ENCODE measurements around the gene MAP1LC3A. TPM values are rescaled to one million over a fixed set of nuclear protein-coding genes. Genes with fewer than 3 reads are reported as not detected.

MAP1LC3A gene
- total and polyA plus RNA-seq, 3 experiments from 2014 or later = 1.5 to 8.5 (median 1.7) TPM

DNA sequence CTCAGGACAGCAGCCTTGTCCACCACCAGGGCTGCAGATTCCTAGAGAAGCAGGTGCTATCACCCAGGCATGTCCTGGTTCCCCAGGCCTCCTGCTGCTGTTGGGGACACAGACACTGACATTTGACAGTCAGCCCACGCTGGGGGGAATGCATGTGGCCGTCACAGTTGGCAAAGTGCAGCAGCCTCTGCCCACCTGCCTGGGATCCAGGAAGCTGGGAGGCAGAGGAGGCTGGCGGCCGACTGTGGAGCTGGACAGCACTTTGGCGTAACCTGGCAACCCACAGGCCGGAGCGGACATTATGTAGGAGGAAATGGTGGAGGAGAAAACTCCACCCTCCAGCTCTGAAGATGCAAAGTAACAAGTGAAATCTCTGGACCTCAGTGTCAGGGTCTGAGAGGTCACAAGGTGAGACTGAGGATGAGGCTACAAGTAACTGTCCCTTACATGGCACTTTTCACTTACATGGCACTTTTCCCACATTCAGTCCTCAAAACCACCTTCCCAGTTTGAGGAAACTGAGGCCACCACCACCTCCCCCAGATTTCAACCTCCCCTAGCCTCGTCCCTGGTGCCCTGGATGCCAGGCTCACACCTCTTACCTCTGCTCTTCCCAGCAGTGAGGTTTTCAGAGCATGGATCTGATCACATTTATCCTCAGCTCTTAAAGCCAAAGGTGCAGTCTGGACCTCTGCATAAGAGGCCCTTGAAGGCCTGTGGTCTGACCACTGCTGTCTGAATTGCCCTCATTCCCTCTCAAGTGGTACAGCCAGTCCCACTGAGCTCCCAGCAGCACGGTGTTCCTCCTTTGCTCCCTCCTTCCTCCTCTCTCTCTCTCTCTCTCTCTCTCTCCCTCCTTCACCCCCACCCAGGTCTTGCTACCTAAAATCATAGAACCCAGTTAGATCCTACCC lies 8.7 kb downstream of the MAP1LC3A start:
- Histone ChIP-seq H3K36me3 (ENCODE audit: insufficient read depth, low read length) (peaks cover 7% of the 10 kb centered on the region), H3K27ac (ENCODE audit: low read depth, low read length) (no peak overlapping the region), H3K27me3 (ENCODE audit: insufficient read depth, low read length, poor library complexity, severe bottlenecking) (no peaks in the 10 kb centered on the region), H3K9me3 (ENCODE audit: low read length) (no peaks in the 10 kb centered on the region), H3K4me1 (ENCODE audit: insufficient read depth, low read length) (no peaks in the 10 kb centered on the region), H3K4me3 (ENCODE audit: low read length) (no peak overlapping the region)
- Mint-ChIP-seq H3K27ac (peak overlapping the region in 5 of 8 donors; percentile 12 to 85 (median 66)), H3K4me1 (peaks cover 6 to 11% (median 9%) of the 10 kb centered on the region in 3 donors), H3K27me3 (no peaks in the 10 kb centered on the region), H3K4me3 (no peak overlapping the region), H3K9me3 (no peaks in the 10 kb centered on the region), H3K36me3 (peaks cover 5 to 37% (median 8%) of the 10 kb centered on the region in 3 donors)
- no peak for DNase-seq
- ChIA-PET CTCF (interaction anchor here (0.7 to 1.4 kb wide), 2 partner anchors 29 to 111 kb away, joined by 3 read pairs; no protein-coding TSS in a partner anchor), POLR2A (interaction anchor here (0.6 kb wide), 1 partner anchor 71 kb away, joined by 3 read pairs; no protein-coding TSS in a partner anchor)

- Histone ChIP-seq H3K4me1 (ENCODE audit: insufficient read depth, low read length) (no peaks in the 10 kb centered on the region), H3K27ac (ENCODE audit: low read depth, low read length) (no peak overlapping the region), H3K4me3 (ENCODE audit: low read length) (no peak overlapping the region), H3K27me3 (ENCODE audit: insufficient read depth, low read length, poor library complexity, severe bottlenecking) (no peaks in the 10 kb centered on the region), H3K9me3 (ENCODE audit: low read length) (no peaks in the 10 kb centered on the region), H3K36me3 (ENCODE audit: insufficient read depth, low read length) (peaks cover 7% of the 10 kb centered on the region)
- no peaks in the 10 kb centered on the region for H3K9me3 Mint-ChIP-seq
- no peaks in the 10 kb centered on the region for H3K27me3 Mint-ChIP-seq
- H3K4me3 Mint-ChIP-seq = no peak overlapping the region
- peak overlapping the region in 6 of 8 donors; percentile 12 to 85 (median 62) for H3K27ac Mint-ChIP-seq
- POLR2A ChIA-PET = no interaction called here
- DNase-seq = no peak
- H3K36me3 Mint-ChIP-seq = peaks cover 5 to 42% (median 9%) of the 10 kb centered on the region in 3 donors
- H3K4me1 Mint-ChIP-seq = peaks cover 6 to 11% (median 9%) of the 10 kb centered on the region in 3 donors
- CTCF ChIA-PET = interaction anchor here (0.7 to 1.4 kb wide), 2 partner anchors 30 to 112 kb away, joined by 3 read pairs; no protein-coding TSS in a partner anchor
Measured at GRCh38 chr20:34567892-34568865, 9.7 kb downstream of the MAP1LC3A start.

DNA sequence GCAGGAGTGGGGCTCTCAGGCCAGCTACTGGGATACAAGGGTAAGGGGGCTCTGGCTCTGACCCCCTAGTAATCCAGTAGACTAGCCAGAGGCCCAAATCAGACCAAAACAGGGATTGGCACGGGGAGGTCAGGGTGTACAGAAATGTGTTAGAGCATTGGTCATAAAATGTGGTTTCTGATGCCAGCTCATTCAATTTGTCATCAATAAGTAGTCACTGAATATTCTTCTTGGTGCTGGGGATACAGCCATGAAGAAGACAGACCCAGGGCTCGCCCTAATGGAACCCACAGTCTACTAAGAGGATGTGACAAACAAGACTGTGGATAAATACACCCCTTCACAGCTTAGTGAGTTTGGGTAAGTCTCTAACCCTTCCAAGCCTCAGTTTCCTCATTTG lies 11.1 kb downstream of the MAP1LC3A start:
- H3K9me3 Mint-ChIP-seq = no peaks in the 10 kb centered on the region
- Histone ChIP-seq H3K4me3 (ENCODE audit: low read length) (no peak overlapping the region), H3K9me3 (ENCODE audit: low read length) (no peaks in the 10 kb centered on the region), H3K27me3 (ENCODE audit: insufficient read depth, low read length, poor library complexity, severe bottlenecking) (no peaks in the 10 kb centered on the region), H3K27ac (ENCODE audit: low read depth, low read length) (no peak overlapping the region), H3K4me1 (ENCODE audit: insufficient read depth, low read length) (no peaks in the 10 kb centered on the region), H3K36me3 (ENCODE audit: insufficient read depth, low read length) (peaks cover 7% of the 10 kb centered on the region)
- H3K27me3 Mint-ChIP-seq = no peaks in the 10 kb centered on the region
- POLR2A ChIA-PET = no interaction called here
- CTCF ChIA-PET = no interaction called here
- no peak overlapping the region for H3K4me3 Mint-ChIP-seq
- H3K27ac Mint-ChIP-seq = no peak overlapping the region
- peaks cover 5 to 53% (median 14%) of the 10 kb centered on the region in 3 donors for H3K36me3 Mint-ChIP-seq
- no peak for DNase-seq
- H3K4me1 Mint-ChIP-seq = peaks cover 6 to 11% (median 9%) of the 10 kb centered on the region in 3 donors

DNA sequence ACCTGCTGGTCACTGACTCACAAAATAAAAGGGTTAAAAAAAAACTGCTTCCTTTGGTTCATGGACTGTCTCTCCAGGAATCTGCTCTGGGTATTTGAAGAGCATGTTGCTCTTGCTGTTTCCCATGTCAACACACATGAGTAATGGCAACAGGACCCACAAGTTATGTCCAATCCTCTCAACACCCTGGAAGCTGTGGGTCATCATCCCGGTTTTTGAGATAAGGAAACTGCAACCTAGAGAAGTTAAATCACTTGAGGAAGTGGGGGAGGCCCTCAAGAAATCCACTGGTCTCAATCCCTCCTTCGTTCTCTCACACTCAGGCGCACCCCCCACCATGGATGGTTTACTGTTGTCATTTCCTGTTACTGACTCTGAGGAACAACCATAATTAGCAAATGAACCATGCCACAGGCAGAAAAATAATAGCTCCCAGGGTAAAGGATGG lies 12.4 kb downstream of the MAP1LC3A start:
- H3K36me3 ChIP-seq (ENCODE audit: insufficient read depth, low read length) = peaks cover 7% of the 10 kb centered on the region
- ChIA-PET CTCF (no interaction called here), POLR2A (interaction anchor here (0.6 kb wide), 1 partner anchor 806 kb away, joined by 3 read pairs; no protein-coding TSS in a partner anchor)
- Mint-ChIP-seq H3K36me3 (peaks cover 5 to 57% (median 19%) of the 10 kb centered on the region in 3 donors), H3K4me3 (no peak overlapping the region), H3K4me1 (peaks cover 6 to 11% (median 9%) of the 10 kb centered on the region in 3 donors), H3K27ac (peak overlapping the region in 3 of 8 donors; percentile 41 to 55 (median 44)), H3K9me3 (no peaks in the 10 kb centered on the region), H3K27me3 (no peaks in the 10 kb centered on the region)
- H3K4me1 ChIP-seq (ENCODE audit: insufficient read depth, low read length) = no peaks in the 10 kb centered on the region
- no peaks in the 10 kb centered on the region for H3K9me3 ChIP-seq (ENCODE audit: low read length)
- no peak overlapping the region for H3K27ac ChIP-seq (ENCODE audit: low read depth, low read length)
- DNase-seq = no peak
- no peak overlapping the region for H3K4me3 ChIP-seq (ENCODE audit: low read length)
- no peaks in the 10 kb centered on the region for H3K27me3 ChIP-seq (ENCODE audit: insufficient read depth, low read length, poor library complexity, severe bottlenecking)

DNA sequence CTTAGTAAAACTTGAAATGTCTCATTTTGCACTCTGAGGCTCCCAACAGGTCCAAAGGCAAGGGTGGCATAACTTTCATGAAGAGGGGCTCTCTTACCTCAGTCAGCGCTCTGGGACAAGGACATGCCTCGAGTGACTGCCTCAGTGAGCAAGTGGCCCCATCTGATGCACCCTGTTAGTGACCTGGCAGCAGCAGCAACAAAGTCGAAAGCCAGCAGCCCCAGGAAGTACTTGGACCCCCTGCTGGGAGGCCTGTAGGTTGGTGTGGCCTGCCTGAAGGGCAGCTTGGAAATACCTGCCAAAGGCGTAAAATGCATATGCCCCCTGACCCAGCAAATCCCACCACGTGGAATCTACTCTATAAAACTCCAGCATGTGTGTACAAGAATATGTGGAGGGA lies 13.2 kb downstream of the MAP1LC3A start:
- CTCF ChIA-PET = no interaction called here

GRCh38 chr20:34573541-34574300 lies 15.2 kb downstream of the MAP1LC3A start:
- Mint-ChIP-seq H3K9me3 (no peaks in the 10 kb centered on the region), H3K4me1 (peaks cover 6 to 11% (median 9%) of the 10 kb centered on the region in 3 donors), H3K36me3 (peaks cover 5 to 54% (median 22%) of the 10 kb centered on the region in 3 donors), H3K4me3 (no peak overlapping the region), H3K27me3 (no peaks in the 10 kb centered on the region), H3K27ac (peak overlapping the region in 4 of 8 donors; percentile 6 to 77 (median 62))
- Histone ChIP-seq H3K9me3 (ENCODE audit: low read length) (no peaks in the 10 kb centered on the region), H3K27ac (ENCODE audit: low read depth, low read length) (no peak overlapping the region), H3K4me3 (ENCODE audit: low read length) (no peak overlapping the region), H3K36me3 (ENCODE audit: insufficient read depth, low read length) (peaks cover 7% of the 10 kb centered on the region), H3K27me3 (ENCODE audit: insufficient read depth, low read length, poor library complexity, severe bottlenecking) (no peaks in the 10 kb centered on the region), H3K4me1 (ENCODE audit: insufficient read depth, low read length) (no peaks in the 10 kb centered on the region)
- DNase-seq = no peak
- ChIA-PET CTCF (no interaction called here), POLR2A (no interaction called here)

More for the DNA sequence above, 13.2 kb downstream of the MAP1LC3A start:
- peaks cover 6 to 11% (median 9%) of the 10 kb centered on the region in 3 donors for H3K4me1 Mint-ChIP-seq
- H3K9me3 Mint-ChIP-seq = no peaks in the 10 kb centered on the region
- no peaks in the 10 kb centered on the region for H3K27me3 Mint-ChIP-seq
- POLR2A ChIA-PET = no interaction called here
- Histone ChIP-seq H3K27ac (ENCODE audit: low read depth, low read length) (no peak overlapping the region), H3K9me3 (ENCODE audit: low read length) (no peaks in the 10 kb centered on the region), H3K4me1 (ENCODE audit: insufficient read depth, low read length) (no peaks in the 10 kb centered on the region), H3K27me3 (ENCODE audit: insufficient read depth, low read length, poor library complexity, severe bottlenecking) (no peaks in the 10 kb centered on the region), H3K36me3 (ENCODE audit: insufficient read depth, low read length) (peaks cover 7% of the 10 kb centered on the region), H3K4me3 (ENCODE audit: low read length) (no peak overlapping the region)
- H3K4me3 Mint-ChIP-seq = no peak overlapping the region
- H3K36me3 Mint-ChIP-seq = peaks cover 5 to 56% (median 19%) of the 10 kb centered on the region in 3 donors
- peak overlapping the region in 4 of 8 donors; percentile 54 to 80 (median 58) for H3K27ac Mint-ChIP-seq
- no peak for DNase-seq

DNA sequence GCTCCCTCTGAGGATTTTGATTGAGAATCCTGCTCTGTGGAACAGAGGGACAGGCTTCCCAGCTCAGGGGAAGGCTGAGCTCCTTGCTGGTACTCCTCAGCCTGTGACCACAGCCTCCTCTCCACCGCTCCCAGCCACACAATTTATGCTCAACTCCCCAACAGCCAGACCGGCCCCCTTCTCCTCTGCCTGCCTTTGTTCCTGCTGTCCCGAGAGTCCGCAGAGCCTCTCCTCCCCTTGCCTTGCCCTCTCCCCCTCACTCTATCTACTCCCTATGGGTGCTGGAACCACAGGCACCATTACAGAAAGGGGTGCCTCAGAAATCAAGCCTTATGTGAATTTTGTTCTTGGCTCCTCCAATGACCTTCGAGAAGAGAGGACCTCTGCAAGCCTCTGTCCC lies 15.9 kb downstream of the MAP1LC3A start:
- POLR2A ChIA-PET = no interaction called here
- Histone ChIP-seq H3K4me1 (ENCODE audit: insufficient read depth, low read length) (no peaks in the 10 kb centered on the region), H3K9me3 (ENCODE audit: low read length) (no peaks in the 10 kb centered on the region), H3K27me3 (ENCODE audit: insufficient read depth, low read length, poor library complexity, severe bottlenecking) (no peaks in the 10 kb centered on the region), H3K4me3 (ENCODE audit: low read length) (no peak overlapping the region), H3K36me3 (ENCODE audit: insufficient read depth, low read length) (peaks cover 6% of the 10 kb centered on the region), H3K27ac (ENCODE audit: low read depth, low read length) (no peak overlapping the region)
- Mint-ChIP-seq H3K27me3 (no peaks in the 10 kb centered on the region), H3K4me1 (peaks cover 7 to 11% (median 9%) of the 10 kb centered on the region in 3 donors), H3K4me3 (no peak overlapping the region), H3K27ac (peak overlapping the region in 1 of 8 donors; percentile 52), H3K36me3 (peaks cover 5 to 54% (median 22%) of the 10 kb centered on the region in 3 donors), H3K9me3 (no peaks in the 10 kb centered on the region)
- no peak for DNase-seq
- CTCF ChIA-PET = no interaction called here
